Kidney capillary endothelial cell (primary cell): ENCODE data around the gene MAFB.
"Not testable (repeated sequence)": the region's sequence is repeated elsewhere in the genome, so short reads cannot be mapped to it uniquely, and the experiment has no call there.

ENCODE experiments used
- DNase-seq: peaks from one replicate; pipeline ENCODE4 v3.0.0-alpha.2; 2018; ENCODE audit warnings: low spot score

MAFB gene

DNA sequence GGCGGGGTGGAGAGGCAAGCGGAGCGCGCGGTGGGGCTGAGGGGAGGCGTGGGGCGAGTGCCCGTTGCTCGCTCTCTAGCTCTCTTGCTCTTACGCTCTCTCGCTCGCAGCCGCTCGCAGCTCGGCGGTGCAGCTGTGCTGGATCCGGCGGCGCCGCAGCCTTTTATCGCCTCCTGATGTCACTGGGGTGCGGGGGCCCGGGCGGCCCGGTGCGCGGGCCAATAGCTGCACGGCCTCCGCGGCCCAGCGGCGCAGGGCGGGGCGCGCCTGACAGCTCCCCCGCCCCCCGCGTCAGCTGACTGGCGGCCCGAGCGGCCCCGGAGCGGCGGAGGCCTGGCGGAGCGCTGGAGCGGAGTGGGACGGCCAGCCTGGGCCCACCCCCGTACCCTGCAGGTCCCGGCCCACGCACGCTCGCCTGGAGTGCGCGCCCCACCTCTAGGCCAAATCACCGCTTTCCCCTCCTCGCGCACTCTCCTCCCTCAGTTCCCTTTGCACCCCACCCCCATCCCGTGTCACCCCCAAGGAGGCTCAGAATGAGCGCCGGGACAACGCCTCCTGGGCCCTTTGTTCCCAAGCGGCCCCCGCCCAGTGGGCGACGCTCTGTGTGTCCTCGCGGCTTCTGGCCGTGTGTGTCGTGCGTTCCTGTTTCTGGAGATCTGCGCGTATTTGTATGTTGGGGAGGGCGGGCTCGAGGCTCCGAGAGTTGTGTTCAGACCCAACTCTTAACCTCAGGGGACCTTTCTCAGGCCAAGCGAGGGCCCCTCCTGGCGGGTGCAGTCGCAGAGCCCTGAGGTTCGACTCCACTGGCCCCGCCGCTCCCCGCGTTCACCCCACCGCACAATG is at the start of gene MAFB:
TSS of gene MAFB (minus strand) at position 137 of the 843 bp plus-strand sequence. CDS start 386 bp downstream, outside the sequence.
- peak; percentile 61 for DNase-seq

DNA sequence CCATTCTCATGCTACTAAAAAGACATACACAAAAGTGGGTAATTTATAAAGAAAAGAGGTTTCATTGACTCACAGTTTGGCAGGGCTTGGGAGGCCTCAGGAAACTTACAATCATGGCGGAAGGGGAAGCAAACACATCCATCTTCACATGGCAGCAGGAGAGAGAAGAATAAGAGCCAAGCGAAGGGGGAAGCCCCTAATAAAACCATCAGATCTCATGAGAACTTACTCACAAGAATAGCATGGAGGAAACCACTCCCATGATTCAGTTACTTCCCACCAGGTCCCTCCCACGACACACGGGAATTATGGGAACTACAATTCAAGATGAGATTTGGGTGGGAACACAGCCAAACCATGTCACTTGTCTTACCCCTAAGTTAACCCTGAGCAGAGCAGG is 47.4 kb upstream of the MAFB start:
- DNase-seq: not testable (repeated sequence)

DNA sequence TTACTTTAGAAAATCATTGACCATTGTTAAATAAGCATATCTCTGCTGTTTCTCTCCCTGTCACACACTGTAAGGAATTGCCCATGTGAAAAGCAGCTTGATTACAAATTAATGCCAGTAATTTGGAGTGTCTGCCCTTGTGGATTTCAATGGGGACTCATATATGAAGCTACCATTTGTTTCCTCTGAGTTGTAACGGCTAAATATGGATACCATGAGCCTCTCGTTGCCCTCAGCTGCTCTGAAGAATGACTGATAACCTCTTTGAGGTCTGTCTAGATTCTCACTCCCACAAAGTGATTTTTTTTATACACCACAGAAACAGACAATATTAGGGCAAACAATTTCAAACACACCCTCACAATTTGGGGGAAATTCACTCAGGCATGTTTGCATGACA is 40.0 kb upstream of the MAFB start:
- no peak for DNase-seq

DNA sequence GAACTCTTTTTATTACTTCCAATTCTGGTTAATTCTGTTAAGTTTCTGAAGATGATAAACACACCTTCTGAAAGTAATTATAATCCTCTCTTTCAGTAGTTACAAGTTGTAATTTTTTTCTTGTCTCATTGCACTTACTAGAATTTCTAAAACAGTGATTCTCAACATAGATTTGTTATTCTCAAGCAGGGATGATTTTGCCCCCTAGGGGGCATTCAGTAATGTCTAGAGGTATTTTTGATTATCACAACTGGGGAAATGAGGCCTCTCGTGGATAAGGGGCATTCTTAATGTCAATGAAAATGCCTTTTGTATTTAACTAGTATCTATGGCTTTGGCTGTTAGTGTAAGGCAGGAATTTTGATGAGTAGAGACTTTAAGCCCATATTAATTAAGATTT is 39.4 kb upstream of the MAFB start:
- no peak for DNase-seq

DNA sequence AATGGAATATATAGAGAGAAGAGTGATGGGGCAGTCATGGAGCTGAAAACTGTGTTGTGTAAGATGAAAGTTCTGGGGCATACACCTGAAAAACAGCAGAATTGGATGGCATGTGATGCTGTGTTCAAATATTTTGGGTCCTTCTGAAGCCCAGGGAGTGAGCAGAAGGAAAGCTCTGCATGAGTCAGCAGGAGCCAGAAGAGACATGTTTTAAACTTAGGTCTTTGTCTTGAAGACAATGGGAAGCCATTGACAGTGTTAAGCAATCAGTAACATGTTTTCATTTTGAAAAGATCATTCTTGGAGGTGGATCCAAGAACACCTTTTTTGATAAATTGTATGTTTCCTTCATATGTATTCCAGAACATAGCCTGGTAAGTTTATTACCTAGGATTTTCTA is 38.9 kb upstream of the MAFB start:
- no peak for DNase-seq

DNA sequence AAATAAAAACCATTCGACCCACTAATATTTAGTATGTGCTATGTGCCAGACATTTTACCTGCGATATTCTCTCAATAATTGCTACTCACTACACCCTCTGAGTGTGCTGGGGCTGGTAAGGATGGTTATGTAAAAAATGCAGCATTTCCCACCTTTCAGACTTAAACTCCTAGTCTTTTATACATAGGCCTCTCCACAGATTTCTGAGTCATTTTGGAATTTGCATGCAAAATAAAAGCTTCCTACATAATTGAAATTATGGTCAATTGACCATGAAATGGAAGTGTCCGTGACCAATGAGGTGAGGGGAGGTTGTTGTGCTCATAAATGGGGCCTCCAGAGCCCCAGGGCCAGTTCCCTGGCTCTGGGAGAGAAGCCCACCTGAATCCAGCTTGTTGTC is 37.7 kb upstream of the MAFB start:
- no peak for DNase-seq

DNA sequence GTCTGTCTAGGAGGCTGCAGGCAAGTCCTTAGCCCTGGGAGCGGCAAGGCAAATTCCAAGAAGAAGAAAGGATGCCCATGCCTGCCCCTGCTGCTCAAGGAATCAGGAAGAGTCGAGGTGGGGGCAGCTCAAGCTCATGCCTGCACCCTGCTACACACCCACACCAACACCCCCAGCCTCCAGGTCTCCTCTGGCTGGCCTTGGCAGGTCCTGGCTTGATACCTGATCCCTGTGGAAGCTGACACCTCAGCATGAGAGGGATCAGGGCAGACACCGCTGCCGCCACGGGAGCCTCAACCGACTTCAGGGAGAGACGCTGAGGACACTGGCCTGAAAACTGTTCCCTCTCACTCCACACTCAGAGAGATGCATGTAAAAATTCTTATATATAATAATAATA is 35.5 kb upstream of the MAFB start:
- no peak for DNase-seq

DNA sequence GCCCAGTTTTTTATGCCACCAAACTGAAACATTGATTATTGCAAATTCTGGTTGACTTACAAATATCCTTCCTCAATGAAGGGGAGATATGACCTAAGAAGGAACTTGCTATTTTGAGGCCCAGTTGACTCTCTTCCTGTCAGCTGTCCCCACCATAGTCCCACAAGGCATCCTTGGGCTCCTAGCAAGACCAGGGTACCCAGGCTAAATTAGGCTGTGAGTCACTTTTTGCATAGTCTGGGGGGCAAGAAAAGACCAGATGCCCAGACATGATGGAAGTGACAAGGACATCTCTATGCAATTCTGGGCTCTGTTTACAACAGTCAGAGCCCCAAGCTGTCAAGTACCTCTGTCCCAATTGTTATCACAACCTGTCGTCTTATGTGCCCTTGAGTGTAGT is 31.8 kb upstream of the MAFB start:
- DNase-seq: no peak

DNA sequence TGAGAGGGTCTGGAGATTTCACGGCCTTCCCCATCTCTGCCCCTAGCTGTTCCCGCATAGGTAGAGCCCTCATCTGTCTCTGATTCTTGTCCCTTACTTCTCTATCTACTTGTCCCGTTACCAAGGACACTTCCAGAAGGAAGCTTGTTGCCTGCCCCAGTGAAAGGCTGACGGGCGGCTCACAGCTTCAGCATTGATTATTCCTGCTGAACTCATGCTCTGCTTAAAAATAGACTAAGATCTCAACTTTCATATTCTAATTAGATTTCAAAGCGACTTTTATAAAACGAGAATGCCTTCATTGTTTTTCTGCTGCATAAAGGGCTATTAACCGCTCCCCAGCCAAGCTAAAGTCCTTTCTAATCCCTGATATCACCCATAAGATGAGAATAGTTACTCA is 31.1 kb upstream of the MAFB start:
- DNase-seq: no peak

DNA sequence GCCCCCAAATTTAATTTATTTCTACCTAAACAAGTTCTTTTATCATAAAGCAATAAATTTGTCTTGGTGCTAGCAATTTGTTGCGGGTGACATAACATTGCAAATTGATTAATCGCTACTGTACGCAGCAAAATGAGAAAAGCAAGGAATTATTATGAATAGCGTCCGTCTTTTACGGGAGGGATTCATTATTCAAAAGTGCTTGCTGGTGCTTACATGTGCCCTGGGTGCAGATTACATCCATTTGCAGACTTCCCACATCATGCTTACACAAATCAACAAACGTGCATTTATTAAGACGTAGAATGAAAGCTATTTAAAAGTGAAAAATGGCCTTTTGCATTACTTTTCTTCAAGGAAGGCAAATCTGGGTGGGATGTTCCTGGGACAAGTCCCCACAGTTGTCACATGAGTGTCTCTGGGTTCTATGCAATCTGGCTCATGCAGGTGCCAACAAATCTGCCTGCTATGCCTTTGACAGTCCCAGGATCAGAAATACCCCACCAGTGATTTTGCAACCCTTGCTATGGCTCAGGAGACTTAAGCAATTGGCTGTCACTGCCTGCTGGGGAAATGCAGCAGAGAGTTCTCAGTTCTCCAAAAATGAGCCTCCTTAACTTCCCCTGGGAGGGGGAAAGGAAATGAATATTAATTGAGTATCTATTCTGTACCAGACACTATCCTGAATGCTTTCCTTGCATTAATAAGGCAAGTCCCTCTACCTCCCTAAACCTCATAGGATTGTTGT is 30.1 kb upstream of the MAFB start:
- no peak for DNase-seq

DNA sequence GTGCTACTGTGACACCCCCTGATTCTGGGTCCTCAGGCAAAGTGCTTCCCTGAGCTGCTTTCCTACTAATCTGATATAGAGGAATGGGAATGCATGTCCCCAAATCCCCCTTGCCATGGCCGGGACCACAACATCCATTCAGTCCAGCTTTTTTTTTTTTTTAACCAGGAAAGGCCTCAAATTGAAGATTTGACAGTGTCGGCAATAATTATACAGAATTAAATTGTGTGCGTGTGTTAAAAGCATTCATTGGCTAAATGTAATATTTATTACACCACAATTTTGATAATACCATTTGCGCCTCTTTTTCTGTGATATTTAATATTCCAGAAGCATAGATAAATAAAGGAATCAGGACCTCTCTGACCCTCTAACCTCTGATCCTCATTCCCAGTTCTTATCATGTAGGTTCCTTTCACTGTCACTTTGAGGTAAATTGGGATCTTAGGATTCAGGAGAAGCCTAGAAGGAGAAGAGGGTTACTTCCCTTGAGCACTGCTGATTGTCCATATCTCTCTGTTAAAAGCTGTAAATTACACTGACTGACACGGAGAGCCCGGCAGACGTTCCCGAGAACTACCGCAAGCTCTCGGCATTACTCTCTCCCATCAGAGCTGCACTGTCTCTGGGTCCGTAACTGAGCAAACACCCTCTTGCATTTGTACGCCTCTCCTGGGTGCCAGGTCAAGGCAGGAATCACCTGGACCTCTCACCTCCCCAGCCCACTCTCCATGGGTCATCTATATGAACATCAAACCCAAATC is 29.4 kb upstream of the MAFB start:
- DNase-seq: no peak

DNA sequence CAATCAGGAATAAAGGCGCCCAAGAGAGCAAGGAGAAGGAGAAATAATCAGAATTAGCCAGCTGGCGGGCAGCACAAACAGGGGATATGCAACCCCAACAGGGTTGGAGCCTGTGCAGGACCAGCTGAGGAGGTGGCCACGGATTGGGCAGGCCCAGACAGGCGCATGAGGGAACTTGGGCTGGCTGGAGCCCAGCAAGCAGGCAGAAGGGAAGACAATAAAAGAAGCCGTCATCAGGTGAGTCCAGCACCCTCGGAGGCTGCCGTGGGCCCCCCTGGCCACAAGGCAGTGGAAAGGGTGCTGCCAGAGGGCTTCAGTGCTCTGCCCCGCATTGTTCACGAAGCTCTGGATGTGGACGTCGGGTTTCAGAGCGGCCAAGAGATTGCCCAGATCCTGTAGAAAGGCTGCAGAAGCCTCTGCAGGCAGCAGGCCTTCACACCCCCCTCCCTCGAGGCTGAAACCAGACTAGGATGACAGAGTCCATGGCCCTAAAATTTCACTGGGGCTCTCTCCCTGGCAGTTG is 28.4 kb upstream of the MAFB start:
- no peak for DNase-seq

DNA sequence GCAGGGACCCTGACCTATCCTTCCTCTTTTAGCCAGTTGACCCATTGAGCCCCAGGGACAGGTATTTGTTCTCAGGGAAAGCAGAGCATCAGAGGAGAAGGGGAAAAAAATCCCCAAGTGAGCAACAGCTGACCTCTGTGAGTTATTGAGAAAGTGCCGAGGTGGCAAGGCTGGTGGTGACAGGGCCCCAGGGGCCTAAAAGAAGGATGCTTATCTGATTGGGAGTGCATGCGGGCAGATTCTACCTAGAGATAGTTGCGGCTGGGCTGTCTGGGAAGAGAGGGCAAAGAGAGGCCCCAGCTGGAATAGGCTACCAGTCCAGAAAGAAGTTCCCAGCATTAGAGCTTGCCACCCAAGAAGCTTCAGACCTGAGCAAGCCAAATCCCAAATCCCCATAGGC is 26.5 kb upstream of the MAFB start:
- no peak for DNase-seq

DNA sequence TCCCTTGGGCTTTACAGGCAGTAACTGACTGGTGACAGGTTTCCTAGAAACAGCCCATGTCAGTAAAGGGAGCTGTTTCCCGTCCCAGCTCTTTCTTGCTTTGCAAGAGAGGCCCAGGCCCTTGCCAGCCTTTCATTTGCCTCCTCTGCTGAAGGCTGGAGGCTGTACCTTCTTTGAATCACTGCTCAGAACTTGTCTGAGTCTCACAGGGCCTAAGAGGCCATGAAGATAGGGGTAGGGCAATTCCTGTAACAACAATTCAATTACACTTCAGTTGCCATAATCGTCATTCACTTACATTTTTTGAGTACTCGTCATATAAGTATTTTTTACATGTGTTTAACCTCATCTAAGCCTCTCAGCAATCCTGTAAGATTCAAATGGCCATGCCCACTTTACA is 25.9 kb upstream of the MAFB start:
- no peak for DNase-seq

DNA sequence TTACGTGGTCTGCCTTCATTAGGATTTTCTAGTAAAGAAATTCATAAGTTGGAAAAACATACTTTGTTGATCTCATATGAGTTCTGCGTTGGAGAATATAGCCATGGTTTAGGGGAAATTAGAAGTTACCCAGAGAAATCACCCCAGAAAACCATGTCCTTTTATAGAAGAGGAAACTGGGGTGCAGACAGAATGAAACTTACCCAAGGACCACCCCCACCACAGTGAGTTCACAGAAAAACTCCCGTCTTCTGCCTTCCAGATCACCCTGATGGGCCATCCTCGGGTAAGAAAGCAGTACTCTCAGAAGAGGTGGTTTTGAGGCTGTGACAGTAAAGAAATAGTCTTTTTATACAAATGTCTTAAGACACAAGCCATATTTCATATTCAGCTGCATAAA is 25.1 kb upstream of the MAFB start:
- DNase-seq: no peak

DNA sequence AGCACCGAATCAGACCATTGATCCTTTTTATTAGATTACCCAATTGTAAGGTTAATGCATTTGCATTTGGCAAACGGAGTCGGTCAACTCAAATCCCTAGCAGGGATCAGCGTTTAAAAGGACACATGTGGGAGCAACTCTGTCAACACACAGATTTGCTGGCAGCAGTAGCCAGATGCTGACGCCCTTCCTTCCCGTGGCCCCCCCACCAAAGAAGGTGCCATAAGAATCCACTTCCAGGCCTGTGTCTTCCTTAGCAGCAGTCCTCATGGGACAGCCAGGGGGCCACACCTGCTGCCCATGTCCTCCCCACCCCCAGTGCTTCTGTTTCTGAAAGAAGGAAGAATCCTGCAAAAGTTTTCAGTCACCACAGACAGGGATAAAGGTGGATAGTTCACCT is 24.5 kb upstream of the MAFB start:
- DNase-seq: no peak

DNA sequence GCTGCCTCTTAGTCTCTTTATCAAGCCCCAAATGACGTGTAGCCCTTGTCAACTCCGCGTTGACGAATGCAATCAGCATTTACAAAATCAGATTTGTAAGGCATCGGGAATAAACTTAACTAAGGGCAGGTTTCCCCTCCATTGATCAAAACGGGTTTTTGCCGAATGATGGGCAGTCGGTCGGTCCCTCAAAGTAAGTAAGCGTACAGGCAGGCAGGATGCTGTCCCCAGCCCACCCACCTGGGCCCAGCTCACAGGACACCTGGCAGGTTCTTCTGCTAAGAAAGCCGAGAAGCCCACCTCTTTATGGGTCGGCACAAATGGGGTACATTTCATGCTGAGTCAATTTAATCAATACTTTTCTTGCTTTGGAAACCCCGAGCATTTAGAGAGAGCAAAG is 22.0 kb upstream of the MAFB start:
- no peak for DNase-seq

DNA sequence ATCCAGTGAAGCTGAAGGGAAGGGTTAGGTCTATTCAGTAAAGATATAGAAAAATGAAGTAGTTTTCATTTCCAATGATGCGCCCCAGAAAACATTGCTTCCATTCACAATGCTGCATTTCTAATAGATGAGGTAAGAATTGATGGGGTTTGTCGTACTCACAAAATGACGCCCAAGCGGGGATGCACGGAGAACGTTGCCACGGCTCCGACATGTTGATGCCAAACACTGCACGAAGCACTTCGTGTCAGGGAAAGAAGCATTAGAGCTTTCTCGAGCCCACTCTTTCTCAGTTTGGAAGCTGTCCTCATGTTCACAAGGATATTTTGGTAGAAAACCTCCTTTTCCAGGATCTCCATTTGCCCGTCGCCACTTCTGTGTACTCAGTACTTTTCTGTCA is 21.6 kb upstream of the MAFB start:
- DNase-seq: no peak

DNA sequence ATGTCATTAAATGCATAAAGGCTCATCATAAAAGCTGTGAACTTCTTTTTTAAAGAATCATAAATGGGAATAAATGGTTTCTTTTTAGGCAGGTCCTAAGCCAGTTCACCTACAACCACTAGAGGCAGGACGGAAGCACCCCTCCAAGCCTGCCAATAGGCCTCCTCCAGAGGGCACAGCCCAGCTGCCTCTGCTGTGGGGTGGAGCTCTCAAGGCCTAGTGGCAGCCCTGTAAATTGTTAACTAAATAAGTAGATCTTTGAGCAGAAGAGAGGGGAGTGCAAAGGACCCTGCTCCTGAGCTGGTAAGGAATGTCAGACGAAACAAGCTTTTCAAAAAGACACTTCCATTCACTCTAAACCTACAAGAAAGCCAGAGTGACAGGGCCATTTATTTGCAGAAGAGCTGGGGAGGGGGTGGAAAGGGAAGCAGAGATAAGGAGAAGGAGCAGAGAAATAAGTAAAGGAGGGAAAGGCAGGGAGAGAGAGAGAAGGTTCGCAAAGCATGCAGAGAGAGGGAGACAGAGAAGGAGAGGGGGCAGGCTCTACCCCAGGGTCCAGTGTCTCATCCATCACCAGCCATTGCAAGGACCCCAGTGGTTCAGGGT is 18.0 kb upstream of the MAFB start:
- DNase-seq: no peak

DNA sequence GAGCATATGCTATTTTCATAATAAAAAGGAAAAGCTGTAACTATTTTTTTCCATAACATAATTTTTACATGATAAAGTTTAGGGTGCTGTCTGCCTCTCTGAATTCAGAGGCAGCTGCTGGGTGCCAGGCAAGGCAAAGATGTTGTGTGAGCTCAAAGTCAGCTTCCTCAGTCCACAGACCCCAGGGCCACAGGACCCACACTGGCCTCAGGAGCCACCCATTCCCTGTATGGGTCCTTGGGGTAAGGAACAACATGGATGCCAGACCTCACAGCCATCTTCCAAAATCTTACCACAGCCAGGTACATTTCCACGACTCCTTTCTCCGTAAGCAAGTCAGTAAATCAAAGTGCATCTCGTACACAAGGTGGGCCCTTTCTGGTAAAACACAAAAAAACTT is 16.4 kb upstream of the MAFB start:
- DNase-seq: no peak

DNA sequence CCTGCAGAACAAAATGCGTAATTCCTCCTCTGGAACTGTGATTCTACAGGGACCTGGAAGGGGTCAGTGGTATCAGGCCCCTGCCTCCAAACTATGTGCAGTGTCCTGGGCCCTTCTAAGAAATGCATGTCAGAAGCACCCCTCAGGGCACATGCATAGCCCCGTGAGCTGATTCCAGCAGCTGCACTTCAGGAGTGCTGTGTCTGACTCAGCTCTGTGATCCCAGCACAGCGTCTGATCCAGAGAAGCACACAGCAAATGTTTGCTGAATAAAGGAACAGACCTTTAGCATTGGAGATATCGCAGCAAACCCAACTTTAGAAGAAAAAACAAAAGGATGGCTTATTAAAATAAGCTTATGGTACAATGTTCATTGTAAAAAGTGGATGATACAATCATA is 15.8 kb upstream of the MAFB start:
- no peak for DNase-seq

DNA sequence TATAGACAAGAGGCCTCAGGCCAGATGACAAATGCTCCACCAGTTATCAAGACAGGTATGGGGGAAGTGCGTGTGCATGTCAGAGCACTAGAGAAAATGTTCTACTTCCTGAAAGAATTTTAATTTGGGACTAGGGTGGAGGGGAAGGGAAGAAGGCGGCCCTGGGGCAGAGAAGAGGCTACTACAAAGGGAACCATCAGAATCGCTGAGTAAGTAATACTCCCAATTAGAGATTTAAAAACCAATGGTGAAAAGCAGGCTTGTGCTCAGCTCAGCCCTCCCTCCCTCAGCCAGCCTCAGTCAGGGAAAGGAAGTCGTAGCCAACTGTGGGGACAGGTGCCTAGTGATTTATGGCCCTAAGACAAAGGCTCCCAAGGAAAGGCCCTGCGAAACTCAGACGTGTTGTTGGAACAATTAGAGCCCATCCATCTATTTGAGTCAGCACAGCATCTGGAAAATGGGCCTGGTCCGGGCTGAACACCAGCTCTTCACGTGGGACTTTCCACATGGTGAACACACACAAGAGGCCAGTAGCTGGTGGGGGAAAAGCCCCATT is 15.0 kb upstream of the MAFB start:
- no peak for DNase-seq
